ENCODE data around the gene RSPH3.
"Not testable (repeated sequence)": the region's sequence is repeated elsewhere in the genome, so short reads cannot be mapped to it uniquely, and the experiment has no call there.

The RSPH3 gene

DNA sequence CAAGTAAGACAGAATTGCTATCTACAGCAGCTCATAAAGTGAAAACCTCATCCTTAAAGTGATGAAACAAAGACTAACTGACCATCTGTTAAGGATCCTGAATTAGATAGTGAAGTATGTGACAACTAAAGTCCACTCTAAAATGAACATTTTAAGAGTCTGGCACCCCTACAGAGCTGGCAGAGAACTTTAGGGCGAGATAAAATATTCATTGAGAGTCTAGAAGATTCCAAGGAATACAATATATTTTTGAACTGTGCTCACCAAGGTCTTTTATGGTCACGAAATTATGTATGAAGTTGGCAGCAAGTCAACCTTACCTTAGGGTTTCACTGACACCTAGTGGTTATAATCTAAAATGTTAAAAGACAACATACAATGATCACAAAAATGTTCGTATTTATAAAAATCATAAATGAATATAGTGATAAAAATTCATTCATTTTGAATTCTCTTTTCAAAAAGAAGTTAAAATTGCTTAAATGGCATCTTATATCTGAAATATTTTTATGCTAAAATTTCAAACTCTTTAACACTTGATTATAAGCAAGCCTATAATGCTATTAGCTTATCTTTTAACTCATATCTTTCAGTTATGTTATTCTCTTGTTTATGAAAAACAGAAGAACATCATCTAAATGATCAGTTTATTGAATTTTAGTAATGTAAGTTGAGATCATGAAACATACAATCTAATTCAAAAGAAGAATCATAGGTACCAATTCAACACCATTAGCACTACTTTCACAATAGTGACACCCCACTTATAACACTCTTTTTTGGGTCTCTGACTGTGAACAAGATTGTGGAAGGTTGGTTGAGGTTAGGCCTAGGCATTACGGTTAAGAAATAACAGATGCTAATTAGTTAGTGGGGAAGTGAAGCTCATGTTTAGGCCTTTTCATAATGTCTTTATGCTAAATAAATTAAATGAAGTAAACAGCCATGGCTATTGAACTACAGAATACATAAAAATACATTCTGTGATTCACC is 27.5 kb downstream of the RSPH3 start:
- no peak for DNase-seq (ENCODE audit: low read depth in 2 of 2)

DNA sequence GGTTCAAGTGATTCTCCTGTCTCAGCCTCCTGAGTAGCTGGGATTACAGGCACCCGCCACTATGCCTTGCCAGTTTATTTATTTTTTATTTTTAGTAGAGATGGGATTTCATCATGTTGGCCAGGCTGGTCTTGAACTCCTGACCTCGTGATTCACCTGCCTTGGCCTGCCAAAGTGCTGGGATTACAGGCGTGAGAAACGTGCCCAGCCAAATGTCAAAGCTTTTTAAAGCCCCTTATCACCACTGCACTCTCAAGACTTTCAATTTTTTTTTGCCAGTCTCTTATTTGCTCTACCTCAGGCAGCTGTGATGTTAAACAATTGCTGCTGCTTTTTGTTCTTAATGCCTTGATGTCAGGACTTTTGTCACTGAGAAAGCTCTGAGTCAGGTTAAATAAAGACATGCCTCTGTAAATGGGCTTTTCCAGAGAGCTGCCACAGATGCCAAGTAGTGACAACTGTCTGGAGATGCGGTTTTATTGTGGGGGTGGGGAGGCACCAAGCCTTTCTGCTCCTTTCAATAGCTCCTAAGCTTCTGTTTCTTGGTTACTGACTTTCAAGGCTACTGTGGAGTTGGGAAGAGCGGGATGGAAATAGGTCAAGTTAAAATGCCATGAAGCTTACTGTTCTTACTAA is 29.2 kb downstream of the RSPH3 start:
- no peak for DNase-seq (ENCODE audit: low read depth in 2 of 2)

DNA sequence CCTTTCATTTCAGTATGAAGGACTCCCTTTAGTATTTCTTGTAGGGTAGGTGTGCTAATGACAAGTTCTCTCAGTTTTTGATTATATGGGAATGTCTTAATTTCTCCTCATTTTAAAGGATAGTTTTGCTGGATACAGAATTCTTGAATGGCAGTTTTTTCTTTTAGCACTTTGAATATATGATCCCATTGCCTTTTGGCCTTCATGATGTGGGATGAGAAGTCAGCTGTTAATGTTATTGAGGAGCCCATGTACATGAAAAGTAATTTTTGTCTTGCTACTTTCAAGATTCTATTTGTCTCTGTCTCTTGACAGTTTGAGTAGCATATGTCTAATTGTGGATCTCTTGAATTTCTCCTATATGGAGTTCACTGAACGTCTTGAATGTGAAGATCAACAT is 30.9 kb downstream of the RSPH3 start:
- DNase-seq (ENCODE audit: low read depth in 2 of 2): no peak

DNA sequence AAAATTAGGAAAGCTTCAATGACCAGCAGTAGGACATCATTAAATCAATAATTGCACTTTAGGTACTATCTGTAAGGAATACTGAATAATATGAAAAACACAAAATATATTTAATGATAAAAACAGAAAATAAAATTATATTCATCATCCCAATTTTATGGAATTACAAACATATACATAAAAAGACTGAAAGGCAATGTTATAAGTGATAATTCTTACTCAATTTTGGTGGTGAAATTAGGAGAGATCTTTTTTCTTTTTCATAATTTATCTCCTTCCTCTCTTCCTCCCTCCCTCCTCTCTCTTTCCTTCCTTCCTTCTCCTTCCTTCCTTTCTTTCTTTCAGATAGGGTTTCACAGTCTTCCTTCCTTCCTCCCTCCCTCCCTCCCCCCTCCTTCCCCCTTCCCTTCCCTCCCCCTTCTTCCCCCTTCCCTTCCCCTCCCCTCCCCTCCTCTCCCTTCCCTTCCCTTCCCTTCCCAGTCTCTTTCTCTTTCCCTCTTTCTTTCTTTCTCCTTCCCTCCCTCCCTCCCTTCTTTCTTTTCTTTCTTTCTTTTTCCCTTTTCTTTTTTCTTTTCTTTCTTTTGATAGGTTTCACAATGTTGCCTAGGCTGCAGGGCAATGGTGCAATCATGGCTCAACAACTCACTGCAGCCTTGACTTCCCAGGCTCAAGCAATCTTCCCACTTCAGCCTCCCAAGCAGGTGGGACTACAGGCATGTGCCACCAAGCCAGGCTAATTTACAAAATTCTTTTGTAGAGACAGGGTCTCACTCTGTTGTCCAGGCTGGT is 36.8 kb downstream of the RSPH3 start:
- no peak for DNase-seq (ENCODE audit: low read depth in 2 of 2)

DNA sequence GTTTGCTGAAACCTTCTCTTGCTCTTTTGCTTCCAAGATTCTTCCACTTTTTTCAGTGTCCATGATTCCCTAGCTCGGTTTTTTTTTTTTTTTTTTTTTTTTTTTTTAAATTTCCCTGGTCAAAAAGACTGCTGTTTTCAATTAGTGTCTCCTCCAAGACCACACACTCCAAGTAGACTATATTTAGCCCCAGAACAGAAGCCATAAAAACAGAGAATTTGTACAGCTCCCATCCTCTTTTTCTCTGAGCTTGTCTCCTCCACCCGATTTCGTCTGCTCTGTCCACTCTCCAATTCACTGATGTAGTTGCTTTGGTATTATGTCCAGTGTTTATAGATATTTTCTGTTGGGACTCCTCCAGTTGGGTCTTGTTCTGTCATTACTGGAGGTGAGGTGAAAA is 37.6 kb downstream of the RSPH3 start:
- DNase-seq (ENCODE audit: low read depth in 2 of 2): no peak

DNA sequence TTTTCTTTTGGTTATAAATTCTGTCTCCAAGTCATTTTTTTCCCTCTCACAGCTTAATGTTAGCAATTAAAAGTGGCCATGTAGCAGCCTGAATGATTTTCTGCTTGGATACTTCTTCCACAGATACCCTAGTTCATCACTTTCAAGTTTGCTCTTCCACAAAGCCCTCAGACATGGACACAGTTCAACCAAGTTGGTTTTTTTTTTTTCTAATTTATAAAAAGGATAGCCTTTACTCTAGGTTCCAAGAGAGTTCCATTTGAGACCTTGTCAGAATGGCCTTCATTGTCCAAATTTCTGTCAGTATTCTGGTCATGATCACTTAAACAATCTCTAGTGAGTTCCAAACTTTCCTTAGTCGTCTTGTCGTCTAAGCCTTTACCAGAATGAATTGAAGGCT is 40.0 kb downstream of the RSPH3 start:
- DNase-seq (ENCODE audit: low read depth in 2 of 2): no peak

DNA sequence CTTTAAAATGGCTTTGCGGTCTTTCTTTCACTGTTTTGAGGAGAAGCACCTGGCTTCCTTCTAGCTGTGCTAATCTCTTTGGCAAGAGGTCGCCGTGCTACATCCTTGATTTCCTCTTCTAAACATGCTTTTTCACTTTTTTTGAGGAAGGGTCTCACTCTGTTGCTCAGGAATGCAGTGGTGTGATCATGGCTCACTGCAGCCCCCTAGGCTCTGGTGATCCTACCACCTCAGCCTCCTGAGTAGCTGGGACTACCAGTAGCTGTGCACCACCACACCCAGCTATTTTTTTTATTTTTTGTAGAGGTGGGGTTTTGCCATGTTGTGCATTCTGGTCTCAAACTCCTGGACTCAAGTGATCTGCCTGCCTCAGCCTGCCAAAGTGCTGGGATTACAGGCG is 40.5 kb downstream of the RSPH3 start:
- DNase-seq (ENCODE audit: low read depth in 2 of 2): no peak

DNA sequence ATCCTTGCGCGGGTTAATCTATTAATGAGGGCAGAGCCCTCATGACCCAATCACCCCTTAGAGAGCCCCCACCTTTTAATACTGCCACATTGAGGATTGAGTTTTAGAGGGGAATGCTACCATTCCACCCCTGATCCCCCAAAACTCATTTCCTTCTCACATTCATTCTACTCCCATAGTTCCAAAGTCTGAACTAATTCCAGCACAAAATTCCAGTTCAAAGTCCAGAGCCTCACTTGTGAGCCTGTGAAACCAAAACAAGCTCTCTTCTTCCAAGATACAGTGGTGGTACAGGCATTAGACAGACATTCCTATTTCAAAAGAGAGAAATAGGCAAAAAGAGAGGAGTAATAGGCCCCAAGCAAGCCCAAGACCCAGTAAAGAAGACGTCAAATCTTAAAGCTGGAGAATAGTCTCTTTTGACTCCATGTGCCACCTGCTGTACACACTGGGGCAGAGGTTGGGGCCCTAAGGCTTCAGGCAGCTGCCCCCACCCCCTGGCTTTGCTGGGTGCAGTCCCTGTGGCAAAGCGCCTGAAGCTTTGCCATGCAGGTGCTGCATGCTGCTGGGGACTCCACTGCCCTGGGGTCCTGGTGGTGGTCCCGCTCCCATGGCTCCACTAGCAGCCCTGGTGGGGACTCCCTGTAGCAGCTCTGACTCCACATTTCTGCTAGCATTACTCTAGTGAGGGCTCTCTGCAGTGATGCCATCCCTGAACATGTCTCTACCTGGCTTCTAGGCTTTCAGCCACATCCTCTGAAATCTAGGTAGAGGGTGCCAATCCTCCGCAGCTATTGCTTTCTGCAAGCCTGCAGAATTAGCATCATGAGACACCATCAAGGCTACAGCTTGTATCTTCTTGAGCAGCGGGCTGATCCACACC is 41.3 kb downstream of the RSPH3 start:
- DNase-seq (ENCODE audit: low read depth in 2 of 2): no peak

DNA sequence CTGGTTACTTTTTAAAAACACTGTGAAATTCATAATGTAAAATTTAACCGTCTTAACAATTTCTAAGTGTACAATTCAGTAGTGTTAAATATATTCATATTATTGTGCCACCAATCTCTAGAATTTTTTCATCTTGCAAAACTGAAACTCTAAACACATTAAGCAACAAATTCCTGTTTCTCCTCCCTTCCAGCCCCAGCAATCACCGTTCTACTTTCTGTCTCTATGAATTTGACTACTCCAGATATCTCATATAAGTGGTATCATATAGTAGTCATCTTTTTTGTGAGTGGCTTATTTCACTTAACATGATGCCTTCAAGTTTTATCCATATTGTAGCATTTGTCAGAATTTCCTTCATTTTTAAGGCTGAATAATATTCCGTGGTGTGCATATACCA is 44.7 kb downstream of the RSPH3 start:
- DNase-seq (ENCODE audit: low read depth in 2 of 2): no peak

DNA sequence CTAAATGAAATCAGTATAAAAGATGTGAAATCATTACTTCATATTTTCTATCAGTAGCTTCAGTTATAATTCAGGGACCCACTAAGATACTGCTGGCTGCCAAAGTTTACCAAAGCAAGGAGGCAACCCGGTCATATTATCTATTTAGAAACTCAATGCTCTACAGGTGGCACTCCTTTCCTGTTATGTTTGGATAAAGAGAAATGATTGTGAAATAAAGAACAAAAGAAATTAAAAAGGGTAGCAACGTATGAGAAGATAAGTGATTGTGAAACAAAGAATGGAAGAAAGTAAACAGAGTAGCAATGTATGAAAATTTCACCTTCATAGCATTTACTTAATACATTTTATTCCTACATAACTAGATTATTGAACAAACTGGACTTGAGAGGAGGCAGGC is 45.2 kb downstream of the RSPH3 start:
- no peak for DNase-seq (ENCODE audit: low read depth in 2 of 2)

DNA sequence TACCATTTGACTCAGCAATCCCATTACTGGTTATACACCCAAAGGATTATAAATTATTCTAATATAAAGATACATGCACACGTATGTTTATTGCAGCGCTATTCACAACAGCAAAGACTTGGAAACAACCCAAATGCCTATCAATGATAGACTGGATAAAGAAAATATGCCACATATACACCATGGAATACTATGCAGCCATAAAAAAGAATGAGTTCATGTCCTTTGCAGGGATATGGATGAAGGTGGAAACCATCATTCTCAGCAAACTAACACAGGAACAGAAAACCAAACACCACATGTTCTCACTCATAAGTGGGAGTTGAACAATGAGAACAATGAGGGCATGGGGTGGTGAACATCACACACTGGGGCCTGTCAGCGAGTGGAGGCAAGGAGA is 48.0 kb downstream of the RSPH3 start:
- DNase-seq (ENCODE audit: low read depth in 2 of 2): not testable (repeated sequence)

DNA sequence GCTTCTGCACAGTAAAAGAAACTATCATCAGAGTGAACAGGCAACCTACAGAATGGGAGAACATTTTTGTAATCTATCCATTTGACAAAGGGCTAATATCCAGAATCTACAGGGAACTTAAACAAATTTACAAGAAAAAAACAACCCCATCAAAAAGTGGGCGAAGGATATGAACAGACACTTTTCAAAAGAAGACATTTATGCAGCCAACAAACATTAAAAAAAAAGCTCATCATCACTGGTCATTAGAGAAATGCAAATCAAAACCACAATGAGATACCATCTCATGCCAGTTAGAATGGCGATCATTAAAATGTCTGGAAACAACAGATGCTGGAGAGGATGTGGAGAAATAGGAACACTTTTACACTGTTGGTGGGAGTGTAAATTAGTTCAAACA is 48.4 kb downstream of the RSPH3 start:
- not testable (repeated sequence) for DNase-seq (ENCODE audit: low read depth in 2 of 2)

DNA sequence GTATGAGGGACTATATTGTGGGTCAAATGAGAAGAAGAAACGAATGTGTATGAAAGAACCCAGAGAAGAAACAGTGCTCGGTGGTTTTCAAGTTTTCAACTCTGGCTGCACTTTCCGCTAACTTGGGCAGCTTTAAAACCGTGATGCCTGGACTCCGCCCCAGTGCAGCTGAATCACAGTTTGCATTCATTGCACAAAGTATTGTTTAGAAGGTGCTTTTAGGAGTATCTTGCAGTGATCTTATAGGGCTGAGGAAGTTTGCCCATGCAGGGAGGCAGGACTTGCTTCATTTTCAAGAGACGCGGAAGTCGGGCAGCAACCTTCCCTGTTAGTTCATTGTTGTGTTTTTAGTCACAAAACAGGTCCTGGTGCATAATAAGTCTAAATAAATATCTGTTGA is 52.7 kb downstream of the RSPH3 start:
- DNase-seq (ENCODE audit: low read depth in 2 of 2): no peak

DNA sequence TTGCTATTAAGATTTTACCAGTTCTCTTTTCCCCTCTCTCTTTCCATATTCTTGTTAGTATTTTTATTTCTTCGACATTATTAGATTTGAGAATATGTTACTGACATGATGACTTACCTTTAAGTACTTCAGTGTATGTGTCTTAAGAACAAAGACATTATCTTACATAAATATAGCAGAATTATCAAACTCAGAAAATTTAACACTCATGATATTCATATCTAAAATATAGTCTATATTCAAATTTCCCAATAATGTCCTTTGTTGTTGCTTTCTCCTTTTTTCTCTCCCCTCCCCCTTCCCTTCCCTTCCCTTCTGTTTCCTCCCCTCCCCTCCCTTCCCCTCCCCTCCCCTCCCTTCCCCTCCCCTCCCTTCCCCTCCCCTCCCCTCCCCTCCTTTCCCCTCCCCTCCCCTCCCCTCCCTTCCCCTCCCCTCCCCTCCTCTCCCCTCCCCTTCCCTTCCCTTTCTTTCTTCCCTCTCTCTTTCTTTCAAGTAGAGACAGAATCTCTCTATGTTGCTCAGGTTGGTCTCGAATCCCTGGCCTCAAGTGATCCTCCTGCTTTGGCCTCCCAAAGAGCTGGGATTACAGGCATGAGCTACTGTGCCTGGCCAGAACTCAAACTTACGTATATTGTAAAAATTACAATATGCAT is 56.5 kb downstream of the RSPH3 start:
- DNase-seq (ENCODE audit: low read depth in 2 of 2): no peak

DNA sequence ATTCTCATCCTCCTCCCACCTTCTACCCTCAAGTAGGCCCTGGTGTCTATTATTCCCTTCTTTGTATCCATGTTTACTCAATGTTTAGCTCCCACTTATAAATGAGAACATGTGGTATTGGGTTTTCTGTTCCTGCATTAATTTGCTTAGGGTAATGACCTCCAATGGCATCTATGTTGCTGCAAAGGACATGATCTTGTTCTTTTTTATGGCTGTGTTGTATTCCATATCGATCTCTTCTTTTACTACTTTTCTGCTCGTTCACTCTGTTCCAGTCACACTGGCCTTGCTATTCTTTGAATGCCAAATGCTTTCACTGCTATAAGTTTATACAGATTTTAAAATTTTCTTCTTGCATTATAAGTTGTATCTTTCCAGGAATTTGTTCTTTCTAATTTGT is 57.7 kb downstream of the RSPH3 start:
- DNase-seq (ENCODE audit: low read depth in 2 of 2): no peak

DNA sequence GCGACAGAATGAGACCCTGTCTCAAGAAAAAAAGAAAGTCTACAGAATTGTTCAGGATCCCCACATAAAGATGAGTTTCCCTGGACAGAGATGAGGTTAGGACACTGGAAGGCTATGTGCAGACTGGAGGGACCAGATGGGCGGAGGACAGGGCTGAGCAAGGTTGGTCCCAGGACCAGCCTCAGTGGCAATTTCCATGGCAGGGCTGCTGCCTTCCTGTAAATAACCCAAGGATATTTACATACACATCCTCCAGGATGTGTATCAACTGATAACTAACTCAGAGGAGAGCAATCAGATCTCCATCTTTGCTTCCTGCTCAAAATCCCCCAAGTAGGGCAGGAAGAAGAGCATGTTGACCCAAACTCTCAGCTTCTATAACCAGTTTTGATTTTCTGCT is 58.8 kb downstream of the RSPH3 start:
- DNase-seq (ENCODE audit: low read depth in 2 of 2): no peak

DNA sequence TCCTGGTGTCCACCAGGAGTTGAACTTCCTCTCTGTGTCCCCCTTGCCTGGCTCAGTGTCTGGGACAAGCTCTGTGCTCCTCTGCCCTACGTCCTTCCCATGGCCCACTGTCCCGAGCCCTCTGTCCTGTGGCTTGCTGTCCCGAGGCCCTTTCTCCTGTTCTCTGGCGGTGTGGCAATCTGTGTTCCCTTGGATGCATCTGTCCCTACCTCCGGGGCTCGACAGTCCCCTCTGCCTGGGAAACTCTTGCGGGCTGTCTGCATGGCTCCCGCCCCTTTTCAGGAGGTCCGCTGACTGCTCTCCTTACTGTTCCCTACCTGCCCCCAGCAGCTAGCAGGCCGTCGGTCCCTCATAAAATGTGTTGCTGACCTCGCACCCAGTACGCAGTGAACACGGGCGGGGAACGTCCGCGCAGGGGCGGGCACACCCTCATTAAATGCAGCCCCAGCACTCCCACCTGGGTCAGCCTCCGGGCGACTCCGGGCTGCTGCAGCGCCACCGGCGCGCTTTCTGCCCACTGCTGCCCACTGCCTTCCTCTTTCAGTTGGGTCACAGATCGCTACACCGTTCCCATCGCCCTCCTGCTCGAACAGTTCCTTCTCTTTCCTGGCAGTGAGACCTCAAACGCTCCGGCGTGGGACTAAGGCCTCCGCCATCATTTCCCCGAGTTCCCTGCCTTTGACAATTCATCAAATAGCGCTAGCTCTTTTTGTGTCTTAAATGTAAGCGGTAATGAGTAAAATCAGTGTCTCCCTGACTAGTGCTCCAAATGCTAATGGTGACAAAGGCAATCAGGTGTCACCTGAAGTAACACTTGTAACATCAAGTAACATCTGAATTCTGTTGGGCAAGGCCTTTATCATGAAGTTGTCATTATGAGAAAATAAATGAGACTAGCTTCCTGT is 60.5 kb downstream of the RSPH3 start:
- no peak for DNase-seq (ENCODE audit: low read depth in 2 of 2)

DNA sequence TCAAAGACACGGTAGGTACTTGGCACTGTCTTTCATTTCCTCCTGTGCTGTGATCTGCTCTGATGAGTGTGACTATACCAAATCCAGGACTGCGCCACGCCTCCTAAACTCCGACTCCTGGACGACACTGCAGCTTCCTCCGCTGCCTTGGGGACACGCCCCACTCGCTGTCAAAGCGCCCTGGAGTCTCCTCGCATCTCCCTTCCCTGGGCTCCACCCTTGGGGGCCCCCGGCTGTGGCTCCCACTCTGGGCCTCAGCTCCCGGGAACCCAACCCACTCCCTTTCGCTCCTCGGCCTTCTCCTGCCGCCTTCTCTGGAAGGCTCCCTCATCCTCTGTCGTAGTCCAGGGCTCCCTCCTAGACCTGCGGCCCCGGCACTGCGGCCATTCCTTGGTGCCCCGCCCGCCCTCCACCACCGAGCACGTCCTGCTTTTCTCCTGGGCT is 61.2 kb downstream of the RSPH3 start:
- DNase-seq (ENCODE audit: low read depth in 2 of 2): no peak

DNA sequence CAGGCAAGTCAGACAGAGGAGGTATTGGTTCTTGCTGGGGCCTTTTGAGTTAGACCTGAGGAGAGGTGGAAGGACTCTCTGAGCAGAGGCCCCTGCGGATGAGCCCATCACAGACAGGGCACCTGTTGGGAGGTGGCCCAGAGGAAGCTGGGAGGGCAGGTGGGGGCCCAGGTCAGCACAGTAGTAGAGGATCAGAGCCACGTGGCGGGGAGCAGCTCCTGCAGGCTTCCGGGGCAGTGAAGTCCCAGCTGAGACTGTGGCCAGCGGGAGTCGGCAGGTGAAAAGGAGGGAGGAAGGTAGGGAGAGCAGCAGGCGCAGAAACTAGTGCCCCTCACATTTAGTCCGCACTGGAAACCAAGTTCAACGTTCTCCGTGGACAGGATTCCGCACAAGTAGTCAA is 61.8 kb downstream of the RSPH3 start:
- no peak for DNase-seq (ENCODE audit: low read depth in 2 of 2)

DNA sequence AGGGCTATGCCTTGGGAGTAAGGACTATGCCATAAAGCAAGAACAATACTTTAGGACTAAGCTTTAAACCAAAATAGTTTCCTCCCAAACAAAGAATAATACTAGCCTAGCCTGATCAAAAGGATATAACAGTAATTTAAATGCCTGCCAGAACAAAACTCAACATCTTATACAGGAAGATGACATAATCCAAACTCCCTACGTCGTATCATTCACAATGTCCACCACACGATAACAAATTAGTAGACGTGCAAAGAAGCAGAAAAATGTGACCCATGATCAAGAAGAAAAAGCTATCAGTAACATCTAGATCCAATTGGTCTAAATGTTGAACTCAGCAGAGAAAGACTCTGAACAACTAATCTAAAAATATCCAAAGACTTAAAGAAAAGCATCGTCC is 65.8 kb downstream of the RSPH3 start:
- DNase-seq (ENCODE audit: low read depth in 2 of 2): no peak
